Measurements from ENCODE around the gene NTRK2. TPM values are rescaled to one million over a fixed set of nuclear protein-coding genes. Genes with fewer than 3 reads are reported as not detected.

Gene NTRK2
- total RNA-seq, 1 donor from 2014 or later, result 7.7 TPM

GRCh38 chr9:84779883-84780282 lies 110.4 kb downstream of the NTRK2 start:
- no peak for DNase-seq (ENCODE audit: low spot score)

GRCh38 chr9:84780385-84780784 lies 110.9 kb downstream of the NTRK2 start:
- DNase-seq (ENCODE audit: low spot score), result no peak

GRCh38 chr9:84781458-84781857 lies 111.9 kb downstream of the NTRK2 start:
- DNase-seq (ENCODE audit: low spot score), result peak; percentile 28

- no peak for DNase-seq (ENCODE audit: low spot score)
Observed at GRCh38 chr9:84781931-84782866, 112.7 kb downstream of the NTRK2 start.

- no peak for DNase-seq (ENCODE audit: low spot score)
Observed at GRCh38 chr9:84785792-84786547, 116.4 kb downstream of the NTRK2 start.

GRCh38 chr9:84788803-84789462 lies 119.4 kb downstream of the NTRK2 start:
- no peak for DNase-seq (ENCODE audit: low spot score)

- peak; percentile 12 for DNase-seq (ENCODE audit: low spot score)
Observed at GRCh38 chr9:84789463-84789830, 119.9 kb downstream of the NTRK2 start.

GRCh38 chr9:84791643-84792042 lies 122.1 kb downstream of the NTRK2 start:
- no peak for DNase-seq (ENCODE audit: low spot score)

GRCh38 chr9:84793251-84793650 lies 123.7 kb downstream of the NTRK2 start:
- DNase-seq (ENCODE audit: low spot score), result no peak

GRCh38 chr9:84794981-84795637 lies 125.6 kb downstream of the NTRK2 start:
- DNase-seq (ENCODE audit: low spot score), result no peak

- DNase-seq (ENCODE audit: low spot score), result no peak
Observed at GRCh38 chr9:84796404-84796803, 126.9 kb downstream of the NTRK2 start.

- DNase-seq (ENCODE audit: low spot score), result no peak
Observed at GRCh38 chr9:84799251-84799650, 129.7 kb downstream of the NTRK2 start.

- no peak for DNase-seq (ENCODE audit: low spot score)
Observed at GRCh38 chr9:84804951-84805694, 135.6 kb downstream of the NTRK2 start.

- DNase-seq (ENCODE audit: low spot score), result no peak
Observed at GRCh38 chr9:84807431-84807830, 137.9 kb downstream of the NTRK2 start.

GRCh38 chr9:84807870-84808390 lies 138.4 kb downstream of the NTRK2 start:
- DNase-seq (ENCODE audit: low spot score), result no peak

GRCh38 chr9:84808416-84808815 lies 138.9 kb downstream of the NTRK2 start:
- no peak for DNase-seq (ENCODE audit: low spot score)

GRCh38 chr9:84811072-84811750 lies 141.7 kb downstream of the NTRK2 start:
- no peak for DNase-seq (ENCODE audit: low spot score)

GRCh38 chr9:84811751-84812074 lies 142.2 kb downstream of the NTRK2 start:
- no peak for DNase-seq (ENCODE audit: low spot score)

- no peak for DNase-seq (ENCODE audit: low spot score)
Observed at GRCh38 chr9:84812355-84812754, 142.8 kb downstream of the NTRK2 start.

- DNase-seq (ENCODE audit: low spot score), result no peak
Observed at GRCh38 chr9:84812847-84813246, 143.3 kb downstream of the NTRK2 start.

Data from umbilical cord (tissue), 2 donors.